Ectodermal cell (in vitro differentiated cells): ENCODE results near the gene OR51M1. TPM values are rescaled to one million over a fixed set of nuclear protein-coding genes. Genes with fewer than 3 reads are reported as not detected.
"Not testable (repeated sequence)": the region's sequence is repeated elsewhere in the genome, so short reads cannot be mapped to it uniquely, and the experiment has no call there.

Experiments
- H3K27ac ChIP-seq: 2 replicates; pipeline ENCODE4 v1.7.0; 2013; ENCODE audit warnings: mild to moderate bottlenecking, low read depth, low read length; ENCODE audit not compliant: insufficient read depth, poor library complexity, severe bottlenecking
- H3K27me3 ChIP-seq: 2 replicates; pipeline ENCODE4 v1.7.0; 2013; ENCODE audit warnings: mild to moderate bottlenecking, low read length; ENCODE audit not compliant: insufficient read depth, control insufficient read depth, poor library complexity, severe bottlenecking
- H3K36me3 ChIP-seq: one replicate; pipeline ENCODE4 v1.7.0; 2013; ENCODE audit warnings: low read length; ENCODE audit not compliant: control insufficient read depth, insufficient read depth
- H3K4me1 ChIP-seq: one replicate; pipeline ENCODE4 v1.7.0; 2013; ENCODE audit warnings: low read length; ENCODE audit not compliant: control insufficient read depth, insufficient read depth
- H3K4me3 ChIP-seq: 2 replicates; pipeline ENCODE4 v1.7.0; 2013; ENCODE audit warnings: low read depth, low read length, control low read depth; ENCODE audit not compliant: insufficient read depth
- H3K9me3 ChIP-seq: 2 replicates; pipeline ENCODE4 v1.7.0; 2013; ENCODE audit warnings: mild to moderate bottlenecking, low read length, moderate library complexity; ENCODE audit not compliant: control insufficient read depth
- WGBS, 2 experiments: methylation state at CpG; one replicate each; pipeline ENCODE4 v1.1.7; 2013; ENCODE audit warnings: missing lambda C conversion rate in 2 of 2; 5-methylcytosine and 5-hydroxymethylcytosine counted together
- polyA plus RNA-seq, 4 experiments: library from polyadenylated mRNA; stranded (reverse); fragments of 50-300 nt; gene quantifications; one replicate each; pipeline ENCODE4 v1.2.3, GENCODE V29; 2013

Gene OR51M1, protein sequence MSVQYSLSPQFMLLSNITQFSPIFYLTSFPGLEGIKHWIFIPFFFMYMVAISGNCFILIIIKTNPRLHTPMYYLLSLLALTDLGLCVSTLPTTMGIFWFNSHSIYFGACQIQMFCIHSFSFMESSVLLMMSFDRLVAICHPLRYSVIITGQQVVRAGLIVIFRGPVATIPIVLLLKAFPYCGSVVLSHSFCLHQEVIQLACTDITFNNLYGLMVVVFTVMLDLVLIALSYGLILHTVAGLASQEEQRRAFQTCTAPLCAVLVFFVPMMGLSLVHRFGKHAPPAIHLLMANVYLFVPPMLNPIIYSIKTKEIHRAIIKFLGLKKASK
- polyA plus RNA-seq (2013, experiment 1 of 4) = 0.15 TPM
- polyA plus RNA-seq (2013, experiment 2 of 4) = 0.07 TPM
- polyA plus RNA-seq (2013, experiment 3 of 4) = not detected
- polyA plus RNA-seq (2013, experiment 4 of 4) = not detected

DNA sequence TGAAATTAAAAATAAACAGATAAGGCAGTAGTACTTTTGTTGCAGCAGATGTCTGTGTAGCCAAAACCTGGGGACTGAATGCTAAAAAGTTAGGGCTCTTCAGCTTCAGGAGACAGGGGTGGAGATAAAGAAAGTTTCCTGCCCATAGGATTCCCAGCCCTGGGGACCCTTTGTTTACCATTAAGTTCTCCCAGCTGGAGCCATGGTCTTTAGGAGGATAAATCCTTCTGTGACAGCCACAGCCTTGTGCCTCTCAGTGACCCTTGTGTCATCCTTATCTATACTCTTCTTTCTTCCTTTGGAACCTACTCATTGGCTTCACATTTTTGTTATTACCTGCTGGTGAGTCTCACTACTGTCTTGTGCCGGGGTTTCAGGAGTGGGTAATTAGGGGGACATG is at the start of gene OR51M1:
Gene OR51M1, plus strand, starts transcription at position 237 of the 400 bp plus-strand sequence. CDS start 5,587 bp downstream, outside the sequence.
- Histone ChIP-seq H3K36me3 (no peaks in the 10 kb centered on the region), H3K27ac (peak within 1 kb of the TSS; percentile 75), H3K9me3 (no peaks in the 10 kb centered on the region), H3K4me3 (no peak within 1 kb of the TSS), H3K4me1 (peaks cover 17% of the 10 kb centered on the region), H3K27me3 (no peaks in the 10 kb centered on the region)
- WGBS, 2 experiments = 23 to 36% methylated on average over 1 of the region's 1 CpG

DNA sequence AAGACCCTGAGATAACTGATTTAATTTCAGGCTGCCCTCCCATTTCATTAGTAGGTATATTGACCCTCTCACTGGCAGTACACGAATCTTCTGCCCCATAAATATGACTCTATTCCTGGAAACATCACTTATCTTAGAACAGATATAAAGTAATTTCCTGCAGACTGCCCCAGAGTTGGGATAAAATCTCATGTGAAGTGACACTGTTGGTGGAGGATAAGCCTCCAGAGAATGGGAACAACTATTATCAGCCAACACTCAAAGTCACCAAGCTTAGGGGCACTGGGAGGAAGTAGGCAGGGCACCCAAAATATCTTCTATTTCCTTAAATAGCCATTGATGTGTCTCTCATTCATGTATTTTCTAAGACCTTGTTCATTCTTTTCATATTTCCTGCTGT is 48.4 kb upstream of the OR51M1 start:
- no peaks in the 10 kb centered on the region for H3K27me3 ChIP-seq
- H3K36me3 ChIP-seq = no peaks in the 10 kb centered on the region
- 88 to 91% methylated on average over 1 of the region's 1 CpG for WGBS, 2 experiments
- H3K27ac ChIP-seq = no peak overlapping the region
- H3K4me1 ChIP-seq = no peaks in the 10 kb centered on the region
- H3K4me3 ChIP-seq = no peak overlapping the region
- no peaks in the 10 kb centered on the region for H3K9me3 ChIP-seq

DNA sequence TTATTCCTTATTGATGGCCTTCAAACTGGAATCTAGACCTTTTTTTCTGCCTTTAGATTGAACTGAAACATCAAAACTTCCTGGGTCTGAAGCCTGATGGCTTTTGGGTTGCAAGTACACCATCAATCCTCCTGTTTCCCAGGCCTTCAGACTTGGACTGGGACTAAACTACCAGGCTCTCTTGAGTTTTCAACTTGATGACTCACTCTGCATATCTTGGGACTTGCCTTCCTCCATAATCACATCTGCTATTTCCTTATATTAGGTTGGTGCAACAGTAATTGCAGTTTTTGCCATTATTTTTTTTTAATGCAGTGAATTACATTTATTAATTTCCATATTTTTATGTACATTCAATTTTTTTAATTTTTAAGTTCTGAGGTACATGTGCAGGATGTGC is 47.3 kb upstream of the OR51M1 start:
- no peak overlapping the region for H3K4me3 ChIP-seq
- no peaks in the 10 kb centered on the region for H3K4me1 ChIP-seq
- no peaks in the 10 kb centered on the region for H3K9me3 ChIP-seq
- H3K27me3 ChIP-seq = no peaks in the 10 kb centered on the region
- no peaks in the 10 kb centered on the region for H3K36me3 ChIP-seq
- H3K27ac ChIP-seq = no peak overlapping the region

DNA sequence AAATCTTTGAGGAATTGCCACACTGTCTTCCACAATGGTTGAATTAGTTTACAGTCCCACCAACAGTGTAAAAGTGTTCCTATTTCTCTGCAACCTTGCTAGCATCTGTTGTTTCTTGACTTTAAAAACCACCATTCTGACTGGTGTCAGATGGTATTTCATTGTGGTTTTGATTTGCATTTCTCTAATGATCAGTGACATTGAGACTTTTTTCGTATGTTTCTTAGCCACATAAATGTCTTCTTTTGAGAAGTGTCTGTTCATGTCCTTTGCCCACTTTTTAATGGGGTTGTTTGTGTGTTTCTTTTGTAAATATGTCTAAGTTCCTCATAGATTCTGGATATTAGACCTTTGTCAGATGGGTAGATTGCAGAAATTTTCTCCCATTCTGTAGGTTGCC is 46.4 kb upstream of the OR51M1 start:
- not testable (repeated sequence) for H3K9me3 ChIP-seq, H3K36me3 ChIP-seq, H3K4me3 ChIP-seq, H3K27me3 ChIP-seq, H3K27ac ChIP-seq, H3K4me1 ChIP-seq
- WGBS, 2 experiments = 94 to 95% methylated on average over 1 of the region's 1 CpG

DNA sequence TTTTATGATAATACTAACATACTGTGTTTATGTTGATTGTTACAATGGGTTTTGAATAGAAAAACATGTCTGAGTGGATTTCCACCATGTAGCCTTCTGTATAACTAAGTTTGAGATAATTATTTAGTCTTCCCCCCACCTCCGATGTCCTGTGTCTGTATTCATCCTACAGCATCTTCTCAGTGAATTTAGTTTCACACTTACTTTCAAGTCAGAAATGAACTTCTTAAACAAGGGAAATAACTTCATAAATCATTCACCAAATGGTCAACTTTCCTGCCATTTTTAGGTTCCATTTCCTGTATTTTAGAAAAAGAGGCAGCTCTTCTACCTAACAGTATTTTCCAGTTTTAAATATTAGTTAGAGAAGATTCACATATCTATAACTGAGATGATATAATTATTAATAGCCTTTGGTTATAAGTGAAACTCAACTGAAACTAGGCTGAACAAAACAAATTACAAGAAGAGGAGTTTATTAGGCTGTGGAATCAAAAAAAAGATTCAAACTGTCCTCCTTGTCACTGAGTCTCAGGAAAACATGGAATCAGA is 43.8 kb upstream of the OR51M1 start:
- no peaks in the 10 kb centered on the region for H3K36me3 ChIP-seq
- no peaks in the 10 kb centered on the region for H3K4me1 ChIP-seq
- H3K9me3 ChIP-seq = no peaks in the 10 kb centered on the region
- WGBS, 2 experiments = 90 to 100% methylated on average over 1 of the region's 1 CpG
- H3K27ac ChIP-seq = no peak overlapping the region
- no peak overlapping the region for H3K4me3 ChIP-seq
- H3K27me3 ChIP-seq = no peaks in the 10 kb centered on the region

DNA sequence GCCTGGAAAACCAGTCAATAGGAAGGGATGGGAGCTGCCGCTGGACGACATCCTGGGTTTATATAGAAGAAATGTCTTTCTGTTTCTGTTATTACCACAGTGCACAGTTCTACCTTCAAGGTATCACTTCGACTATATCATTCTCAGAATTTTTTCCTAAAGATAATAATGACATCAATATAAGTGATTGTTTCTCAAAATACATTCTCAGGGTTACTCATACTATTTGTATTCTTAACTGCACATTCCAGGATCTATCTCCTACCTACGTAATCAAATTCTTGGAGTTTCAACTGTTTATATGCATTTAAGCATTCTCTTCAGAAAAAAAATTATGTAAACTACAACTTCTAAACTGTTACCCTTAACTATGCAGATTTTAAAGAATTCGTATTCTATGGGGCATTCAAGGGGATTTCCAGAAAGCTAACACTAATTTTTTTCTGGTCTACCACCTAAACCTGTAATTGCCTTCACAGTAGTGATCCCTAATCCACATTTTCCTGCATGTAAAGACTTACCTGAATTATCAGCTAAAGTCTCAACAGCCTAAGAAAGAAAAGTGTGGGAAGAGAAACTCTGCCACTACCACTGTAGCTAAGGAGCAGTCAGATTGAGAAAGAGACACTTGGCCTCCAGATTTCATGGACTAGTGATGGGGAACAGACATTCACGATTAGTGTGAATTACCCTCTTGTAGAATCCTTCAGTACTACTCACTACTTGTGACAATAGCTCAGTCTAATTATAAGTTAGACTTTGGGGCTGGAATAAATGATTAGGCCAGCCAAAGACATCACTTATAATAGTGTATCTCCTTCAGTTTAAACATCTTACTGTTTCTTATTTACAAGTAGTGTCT is 39.9 kb upstream of the OR51M1 start, which contains the start of gene OR51B5:
Gene OR51B5, minus strand, starts transcription at position 51 of the 862 bp plus-strand sequence. Its CDS starts 0 bp downstream, at position 51.
- WGBS, 2 experiments = 65 to 76% methylated on average over 5 to 6 of the region's 6 CpGs
- H3K4me3 ChIP-seq = no peak within 1 kb of the TSS
- H3K4me1 ChIP-seq = no peaks in the 10 kb centered on the region
- no peaks in the 10 kb centered on the region for H3K27me3 ChIP-seq
- H3K9me3 ChIP-seq = no peaks in the 10 kb centered on the region
- H3K27ac ChIP-seq = no peak within 1 kb of the TSS
- H3K36me3 ChIP-seq = no peaks in the 10 kb centered on the region

DNA sequence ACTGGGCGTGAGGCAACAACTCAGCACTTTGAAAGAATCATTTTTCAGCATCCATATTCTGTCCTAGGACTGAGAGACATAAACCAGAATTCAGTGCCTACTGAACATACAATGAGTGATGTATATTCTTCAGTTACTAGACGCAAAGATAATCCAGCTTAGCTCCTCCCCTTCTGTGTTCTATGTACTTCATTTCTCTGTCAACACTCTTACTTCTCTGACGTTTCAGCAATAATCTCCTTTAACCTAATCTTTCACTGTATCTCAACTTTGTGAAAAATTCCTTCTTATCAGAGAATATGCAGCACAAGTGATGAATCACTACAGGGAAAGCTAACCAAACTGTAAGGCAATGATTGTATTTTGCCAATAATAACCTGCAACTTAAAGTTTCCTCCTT is 37.8 kb upstream of the OR51M1 start:
- H3K27me3 ChIP-seq = no peaks in the 10 kb centered on the region
- H3K4me3 ChIP-seq = no peak overlapping the region
- no peak overlapping the region for H3K27ac ChIP-seq
- 89 to 93% methylated on average over 3 of the region's 3 CpGs for WGBS, 2 experiments
- no peaks in the 10 kb centered on the region for H3K4me1 ChIP-seq
- no peaks in the 10 kb centered on the region for H3K36me3 ChIP-seq
- H3K9me3 ChIP-seq = no peaks in the 10 kb centered on the region

DNA sequence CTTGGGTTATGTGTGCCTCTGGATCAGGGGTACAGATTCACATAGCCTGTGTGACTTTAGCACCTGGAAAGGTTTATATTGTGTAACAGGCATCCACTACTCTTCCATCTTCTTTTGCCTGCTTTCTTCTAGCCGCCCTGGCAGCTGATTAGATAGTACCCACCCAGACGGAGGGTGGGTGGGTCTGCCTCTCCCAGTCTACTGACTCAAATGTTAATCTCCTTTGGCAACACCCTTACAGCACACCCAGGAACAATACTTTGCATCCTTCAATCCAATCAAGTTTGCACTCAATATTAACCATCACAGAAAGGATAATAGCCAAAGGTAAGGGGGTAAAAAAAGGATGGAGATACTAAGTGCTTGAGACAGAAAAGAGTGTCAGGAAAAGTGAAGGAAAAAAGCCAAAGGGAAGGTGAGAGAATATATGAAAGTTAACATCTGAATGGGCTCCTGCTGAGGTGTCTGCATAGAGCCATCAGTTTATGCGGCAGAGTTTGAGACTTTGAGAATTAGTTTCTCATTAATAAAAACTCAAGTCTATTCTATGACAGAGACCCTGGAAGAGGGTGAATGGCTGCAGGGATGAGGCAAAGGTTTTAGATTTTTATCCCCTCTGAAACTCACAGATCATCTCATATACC is 34.9 kb upstream of the OR51M1 start:
- Histone ChIP-seq H3K27me3 (no peaks in the 10 kb centered on the region), H3K36me3 (no peaks in the 10 kb centered on the region), H3K9me3 (no peaks in the 10 kb centered on the region), H3K27ac (no peak overlapping the region), H3K4me3 (no peak overlapping the region), H3K4me1 (no peaks in the 10 kb centered on the region)
- 32 to 39% methylated on average over 3 of the region's 3 CpGs for WGBS, 2 experiments

DNA sequence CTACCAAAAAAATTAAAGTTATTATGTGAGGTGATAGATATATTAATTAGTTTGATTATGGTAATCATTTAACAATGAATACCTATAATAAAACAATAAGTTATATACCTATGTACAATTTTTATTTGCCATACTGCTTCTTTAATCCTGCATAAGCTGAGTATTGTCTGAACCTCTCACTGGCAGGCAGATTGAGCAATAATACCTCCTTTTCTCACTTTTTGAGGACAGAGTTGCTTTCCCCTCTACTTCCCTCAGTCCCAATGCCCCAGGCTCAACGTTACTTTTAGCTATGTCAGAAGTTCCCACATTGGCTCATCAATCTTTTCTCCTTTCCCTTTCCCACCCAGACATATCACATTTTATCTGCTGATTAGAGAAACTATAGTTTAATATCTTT is 34.1 kb upstream of the OR51M1 start:
- Histone ChIP-seq H3K4me1 (no peaks in the 10 kb centered on the region), H3K27ac (no peak overlapping the region), H3K9me3 (no peaks in the 10 kb centered on the region), H3K27me3 (no peaks in the 10 kb centered on the region), H3K36me3 (no peaks in the 10 kb centered on the region), H3K4me3 (no peak overlapping the region)
- WGBS, 2 experiments = 50 to 71% methylated on average over 1 of the region's 1 CpG
